ENCODE results near the gene FTCD. TPM values are rescaled to one million over a fixed set of nuclear protein-coding genes. Genes with fewer than 3 reads are reported as not detected.

The FTCD gene
- total and polyA plus RNA-seq, 10 of the 15 experiments (the other 5 are each of a cell fraction or from before 2014, with no cell fraction given) = 0.27 to 0.28 TPM; not detected in 8

GRCh38 chr21:46089285-46089684, 66.1 kb downstream of the FTCD start:
- ATAC-seq (no peak), FAIRE-seq (no peak), DNase-seq (ENCODE audit: low read depth, low spot score) (no peak)
- Histone ChIP-seq H3K4me1 (ENCODE audit: control insufficient read depth, insufficient read depth, low read length) (no peaks in the 10 kb centered on the region), H4K20me1 (ENCODE audit: control insufficient read depth, insufficient read depth) (no peaks in the 10 kb centered on the region), H3K9me3 (replicated peaks; ENCODE audit: control insufficient read depth, insufficient read depth, low read length) (no peaks in the 10 kb centered on the region; the same call in 2 of the 3 replicates), H3K27me3 (replicated peaks in 1 of 2; ENCODE audit: control insufficient read depth in 2 of 2, insufficient read depth in 2 of 2, low read length in 1 of 2) (no peaks in the 10 kb centered on the region), H3K79me2 (ENCODE audit: control insufficient read depth, insufficient read depth, low read length) (no peaks in the 10 kb centered on the region), H3K9ac (ENCODE audit: control insufficient read depth, insufficient read depth, low read length) (no peak overlapping the region), H2AFZ (ENCODE audit: control insufficient read depth, low read depth, low read length) (no peak overlapping the region), H3K4me2 (ENCODE audit: control insufficient read depth, insufficient read depth) (no peak overlapping the region), H3K27ac (ENCODE audit: control insufficient read depth, insufficient read depth) (no peak overlapping the region), H3K36me3 (ENCODE audit: control insufficient read depth in 2 of 2, insufficient read depth in 2 of 2, low read length in 1 of 2) (no peaks in the 10 kb centered on the region), H3K4me3 (no peak overlapping the region)
- POLR2A ChIA-PET = no interaction called here
- no TSS peak for BruUV-seq (replicated peaks)
- intact Hi-C loops (cut with micrococcal nuclease; ENCODE audit: unreplicated experiment) (no loop called here), in situ Hi-C loops (cut with MboI) (no loop called here)
- CTCF ChIA-PET = no interaction called here
- TF ChIP-seq IKZF1 (conservative IDR thresholded peaks at IDR 0.05) = no peak
- 33% methylated on average over 5 of the region's 5 CpGs for WGBS (ENCODE audit: insufficient coverage, insufficient replicate concordance, low lambda C conversion rate, missing lambda C conversion rate)
- RAD21 ChIA-PET (ENCODE audit: unreplicated experiment) = no interaction called here
- SMC1A ChIA-PET (ENCODE audit: uncharacterized antibody, unreplicated experiment) = no interaction called here

GRCh38 chr21:46088189-46088588, 67.2 kb downstream of the FTCD start:
- no TSS peak for BruUV-seq (replicated peaks)
- RAD21 ChIA-PET (ENCODE audit: unreplicated experiment) = no interaction called here
- no peak for FAIRE-seq
- TF ChIP-seq RUNX3 (IDR thresholded peaks at IDR 0.05; ENCODE audit: low read length) (no peak), ZSCAN29 (IDR thresholded peaks at IDR 0.05) (no peak), ZNF687 (IDR thresholded peaks at IDR 0.05) (no peak), MTA2 (IDR thresholded peaks at IDR 0.05; ENCODE audit: low read depth) (no peak), CHD4 (IDR thresholded peaks at IDR 0.05) (no peak), ATF2 (IDR thresholded peaks at IDR 0.05; ENCODE audit: low read length) (no peak), KDM1A (IDR thresholded peaks at IDR 0.05; ENCODE audit: borderline replicate concordance) (no peak), NBN (IDR thresholded peaks at IDR 0.05) (no peak), BCLAF1 (IDR thresholded peaks at IDR 0.05) (no peak), CBX3 (IDR thresholded peaks at IDR 0.05; ENCODE audit: borderline replicate concordance, low read depth) (no peak)

More at GRCh38 chr21:46088189-46088588, 67.2 kb downstream of the FTCD start:
- in situ Hi-C loops (cut with MboI) = no loop called here
- intact Hi-C loops (cut with micrococcal nuclease; ENCODE audit: unreplicated experiment) = no loop called here
- SMC1A ChIA-PET (ENCODE audit: uncharacterized antibody, unreplicated experiment) = no interaction called here
- Histone ChIP-seq H3K9me3 (replicated peaks; ENCODE audit: control insufficient read depth, insufficient read depth, low read length) (no peaks in the 10 kb centered on the region; the same call in 2 of the 3 replicates), H3K27ac (ENCODE audit: control insufficient read depth, insufficient read depth) (no peak overlapping the region), H3K36me3 (ENCODE audit: control insufficient read depth in 2 of 2, insufficient read depth in 2 of 2, low read length in 1 of 2) (no peaks in the 10 kb centered on the region), H3K9ac (ENCODE audit: control insufficient read depth, insufficient read depth, low read length) (no peak overlapping the region), H3K4me3 (no peak overlapping the region), H3K27me3 (replicated peaks in 1 of 2; ENCODE audit: control insufficient read depth in 2 of 2, insufficient read depth in 2 of 2, low read length in 1 of 2) (no peaks in the 10 kb centered on the region), H4K20me1 (ENCODE audit: control insufficient read depth, insufficient read depth) (no peaks in the 10 kb centered on the region), H2AFZ (ENCODE audit: control insufficient read depth, low read depth, low read length) (no peak overlapping the region), H3K79me2 (ENCODE audit: control insufficient read depth, insufficient read depth, low read length) (no peaks in the 10 kb centered on the region), H3K4me1 (ENCODE audit: control insufficient read depth, insufficient read depth, low read length) (no peaks in the 10 kb centered on the region), H3K4me2 (ENCODE audit: control insufficient read depth, insufficient read depth) (no peak overlapping the region)
- no peak for ATAC-seq
- 42% methylated on average over 2 of the region's 2 CpGs for WGBS (ENCODE audit: insufficient coverage, insufficient replicate concordance, low lambda C conversion rate, missing lambda C conversion rate)
- POLR2A ChIA-PET = no interaction called here
- CTCF ChIA-PET = no interaction called here
- no peak for DNase-seq (ENCODE audit: low read depth, low spot score)

All from GM12878 (cell line).